Dedifferentiated amniotic fluid mesenchymal stem cell (primary cell): Measurements from ENCODE around the gene CANT1.

Experiments
- DNase-seq: peaks from one replicate; pipeline ENCODE4 v3.0.0-alpha.2; 2016; ENCODE audit errors: extremely low spot score

The CANT1 gene

DNA sequence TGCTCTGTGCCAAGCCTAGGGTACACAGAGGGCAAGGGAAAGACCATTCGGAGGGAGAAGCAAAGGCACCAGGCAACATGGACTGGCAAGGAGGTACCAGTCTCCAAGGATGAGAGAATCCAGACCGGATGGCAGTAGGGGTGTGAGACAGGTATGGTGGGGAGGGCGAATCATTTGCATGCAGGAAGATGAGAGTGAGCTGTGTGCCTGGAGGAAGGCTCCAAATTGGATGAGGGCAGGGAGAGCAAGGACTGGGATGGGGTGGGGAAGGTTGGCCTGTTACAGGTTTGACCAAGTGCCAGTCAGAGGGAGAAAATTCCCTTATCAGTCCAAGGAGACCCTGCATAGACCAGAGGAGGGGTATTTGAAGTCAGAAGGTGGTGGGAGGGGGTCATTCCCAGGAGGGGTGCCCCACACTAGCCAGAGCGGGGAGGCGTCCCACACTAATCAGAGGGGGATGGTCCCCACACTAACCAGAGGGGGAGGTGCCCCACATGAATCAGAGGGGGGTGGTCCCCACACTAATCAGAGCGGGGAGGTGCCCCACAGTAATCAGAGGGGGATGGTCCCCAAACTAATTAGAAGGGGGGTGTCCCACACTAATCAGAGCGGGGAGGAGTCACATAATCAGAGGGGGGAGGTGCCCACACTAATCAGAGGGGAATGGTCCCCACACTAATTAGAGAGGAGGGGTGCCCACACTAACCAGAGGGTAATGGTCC is 737 bp downstream of the CANT1 start:
- no peak for DNase-seq

DNA sequence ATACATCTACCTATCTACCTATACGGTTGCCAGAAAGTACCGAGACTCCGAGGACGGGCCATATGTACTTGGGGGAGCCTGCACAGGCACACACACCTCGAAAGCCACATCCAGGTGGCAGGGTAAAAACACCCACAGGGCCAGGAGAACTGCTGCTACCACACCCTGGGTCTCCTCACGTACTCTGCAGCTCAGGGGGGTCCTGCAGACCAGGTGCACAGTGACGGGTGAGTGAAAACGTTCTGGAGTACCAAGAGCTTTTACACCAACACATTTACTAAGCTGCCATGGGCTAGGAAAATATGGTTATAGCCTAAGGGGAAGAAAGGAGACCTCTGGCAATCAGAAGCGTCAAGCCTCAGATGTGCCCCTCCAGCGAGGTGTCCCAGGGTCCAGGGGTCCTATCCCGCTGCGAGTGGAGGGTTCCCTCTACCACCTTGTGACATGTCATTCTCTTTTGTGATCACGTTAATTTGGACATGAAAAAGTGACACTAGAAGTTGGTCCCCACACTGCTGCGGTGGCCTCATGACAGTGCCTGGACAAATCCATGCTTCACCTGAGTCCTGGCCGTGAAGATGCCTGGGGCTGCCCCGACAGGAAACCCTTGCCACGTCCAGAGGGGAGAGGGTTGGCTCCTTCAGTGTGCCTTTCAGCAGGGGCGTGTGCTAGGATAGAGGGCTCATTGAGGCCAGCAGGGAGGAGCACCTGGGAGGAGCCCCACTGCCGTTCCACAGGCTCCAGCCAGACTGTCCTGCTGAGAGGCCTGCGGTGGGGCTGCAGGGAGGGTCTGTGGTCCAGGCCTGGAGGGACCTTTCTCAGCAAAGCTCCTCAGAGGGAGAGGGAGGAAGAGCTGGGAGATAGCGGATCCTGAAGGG is 1.8 kb downstream of the CANT1 start:
- no peak for DNase-seq

DNA sequence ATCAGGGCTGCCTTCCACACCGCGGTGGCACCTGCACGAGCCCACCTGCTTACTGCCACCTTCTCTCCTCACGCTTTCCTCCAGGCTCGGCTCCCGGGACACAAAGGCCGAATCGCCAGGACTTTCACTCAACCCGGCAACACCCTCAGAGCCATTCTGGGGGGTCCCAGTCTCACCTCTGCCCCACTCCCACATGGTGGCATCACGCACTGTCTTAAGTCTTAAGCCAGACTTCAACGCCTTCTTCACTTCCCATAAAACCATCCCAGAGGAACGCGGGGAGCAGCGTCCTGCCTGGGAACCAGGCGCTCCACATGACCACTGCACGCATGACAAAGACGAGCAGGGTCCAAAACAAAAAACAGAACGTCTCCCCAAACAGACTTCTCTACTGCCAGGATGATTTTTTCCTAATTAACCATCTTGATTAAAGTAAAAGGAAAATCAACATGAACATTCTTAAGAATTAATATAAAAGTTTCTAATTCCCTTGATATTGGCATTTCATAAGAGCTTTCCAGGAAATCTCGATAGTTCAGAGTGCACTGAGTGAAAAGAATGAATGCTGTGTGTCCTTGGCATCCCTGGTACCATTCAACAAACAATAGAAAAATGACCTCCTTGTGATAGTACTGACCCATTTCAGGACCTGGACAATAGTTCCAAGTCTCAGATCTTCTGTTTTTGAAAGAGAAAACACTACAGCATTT is 2.6 kb downstream of the CANT1 start:
- DNase-seq = no peak

GRCh38 chr17:79006046-79006445 is 3.5 kb downstream of the CANT1 start:
- no peak for DNase-seq

DNA sequence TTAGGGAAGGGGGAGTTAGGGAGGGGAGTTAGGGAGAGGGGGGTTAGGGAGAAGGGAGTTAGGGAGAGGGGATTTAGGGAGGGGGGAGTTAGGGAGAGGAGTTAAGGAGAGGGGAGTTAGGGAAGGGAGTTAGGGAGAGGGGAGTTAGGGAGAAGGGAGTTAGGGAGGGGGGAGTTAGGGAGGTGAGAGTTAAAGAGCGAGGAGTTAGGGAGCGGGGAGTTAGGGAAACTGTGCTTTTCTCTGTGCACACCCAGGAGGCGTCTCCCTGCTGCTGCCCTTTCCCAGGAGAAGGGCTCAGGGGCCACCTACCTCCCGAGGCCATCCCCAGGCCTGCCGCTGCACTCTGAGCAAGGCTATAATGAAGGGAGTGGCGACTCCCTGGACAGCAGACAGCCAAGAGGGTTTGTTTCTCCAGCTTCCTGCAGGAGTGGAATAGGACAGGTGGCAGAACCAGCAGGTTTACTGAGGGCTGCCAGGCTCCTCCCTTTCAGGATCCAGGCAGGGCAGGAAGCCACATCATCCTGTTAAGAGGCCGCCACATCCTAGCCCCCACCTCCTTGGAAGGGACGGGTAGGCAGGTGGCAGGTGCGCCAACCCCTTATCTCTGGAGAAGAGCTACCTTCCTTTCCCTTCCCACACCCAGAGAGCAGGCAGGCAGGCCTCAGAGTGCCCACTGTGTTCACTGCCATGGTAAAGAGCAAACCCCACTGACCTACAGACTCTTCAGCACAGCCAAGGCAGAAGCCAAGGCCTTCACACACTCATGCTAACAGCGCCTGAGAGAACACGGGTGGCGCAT is 4.3 kb downstream of the CANT1 start:
- DNase-seq = no peak

GRCh38 chr17:79003661-79004411 is 5.7 kb downstream of the CANT1 start:
- DNase-seq = no peak

GRCh38 chr17:79002796-79003593 is 6.6 kb downstream of the CANT1 start:
- no peak for DNase-seq

DNA sequence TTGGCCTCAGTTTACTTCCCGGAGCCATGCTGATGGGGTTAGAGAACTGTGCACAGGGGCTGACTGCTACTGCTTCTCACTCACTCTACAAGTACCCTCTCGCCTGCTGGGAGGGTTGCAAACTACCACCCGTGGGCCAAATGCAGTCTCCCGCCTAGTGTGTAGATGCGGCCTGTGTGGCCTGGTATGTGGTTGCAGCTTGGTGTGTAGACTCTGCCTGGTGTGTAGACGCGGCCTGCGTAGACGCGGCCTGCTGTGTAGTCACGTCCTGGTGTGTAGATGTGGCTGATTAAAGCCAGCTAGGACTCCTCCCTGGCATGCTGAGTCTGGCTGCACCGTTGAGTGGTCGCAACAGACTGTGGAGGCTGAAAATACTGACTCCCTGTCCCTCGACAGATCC is 7.3 kb downstream of the CANT1 start:
- no peak for DNase-seq

DNA sequence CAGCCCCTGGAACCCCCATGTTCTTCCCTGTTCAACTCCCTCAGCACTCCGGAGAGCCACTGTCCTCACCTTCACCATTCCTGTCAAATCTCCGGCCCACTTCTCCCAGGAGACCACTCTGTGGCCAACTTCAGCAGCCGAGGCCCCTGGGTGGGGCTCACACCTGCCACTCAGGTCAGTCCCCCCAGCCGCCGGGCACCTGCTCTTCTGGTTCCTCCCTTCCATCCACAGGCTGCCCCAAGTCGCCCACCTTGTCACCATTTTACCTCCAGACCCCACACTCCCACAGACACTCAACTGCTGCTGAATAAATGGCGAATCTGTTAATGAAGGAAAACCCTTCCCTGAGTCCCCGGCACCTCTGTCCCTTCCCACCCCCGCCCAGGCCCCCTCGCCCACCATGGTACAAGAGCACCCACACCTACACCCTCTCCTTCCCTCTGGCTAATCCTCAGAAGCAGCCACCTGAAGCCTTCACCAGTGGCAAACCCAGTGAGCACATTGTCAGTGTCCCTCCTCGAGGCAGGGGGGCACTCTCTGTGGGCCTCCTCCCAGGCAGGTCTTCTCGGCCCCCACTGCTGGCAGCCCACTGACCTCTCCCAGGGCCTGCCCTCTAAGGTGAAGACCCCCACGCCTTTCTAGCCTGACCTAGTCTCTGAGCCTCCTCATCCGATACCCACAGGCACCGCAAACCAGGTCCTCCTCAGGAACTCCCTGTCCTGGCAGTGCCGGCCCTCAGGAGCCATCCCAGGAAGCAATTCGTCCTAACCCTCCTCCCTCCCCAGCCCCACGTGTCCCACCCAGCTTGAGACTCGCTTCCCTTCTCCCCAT is 8.2 kb downstream of the CANT1 start:
- DNase-seq = no peak

- no peak for DNase-seq
Measured at GRCh38 chr17:79000396-79001189, 9.0 kb downstream of the CANT1 start.

- no peak for DNase-seq
Measured at GRCh38 chr17:78999947-79000395, 9.6 kb downstream of the CANT1 start.

DNA sequence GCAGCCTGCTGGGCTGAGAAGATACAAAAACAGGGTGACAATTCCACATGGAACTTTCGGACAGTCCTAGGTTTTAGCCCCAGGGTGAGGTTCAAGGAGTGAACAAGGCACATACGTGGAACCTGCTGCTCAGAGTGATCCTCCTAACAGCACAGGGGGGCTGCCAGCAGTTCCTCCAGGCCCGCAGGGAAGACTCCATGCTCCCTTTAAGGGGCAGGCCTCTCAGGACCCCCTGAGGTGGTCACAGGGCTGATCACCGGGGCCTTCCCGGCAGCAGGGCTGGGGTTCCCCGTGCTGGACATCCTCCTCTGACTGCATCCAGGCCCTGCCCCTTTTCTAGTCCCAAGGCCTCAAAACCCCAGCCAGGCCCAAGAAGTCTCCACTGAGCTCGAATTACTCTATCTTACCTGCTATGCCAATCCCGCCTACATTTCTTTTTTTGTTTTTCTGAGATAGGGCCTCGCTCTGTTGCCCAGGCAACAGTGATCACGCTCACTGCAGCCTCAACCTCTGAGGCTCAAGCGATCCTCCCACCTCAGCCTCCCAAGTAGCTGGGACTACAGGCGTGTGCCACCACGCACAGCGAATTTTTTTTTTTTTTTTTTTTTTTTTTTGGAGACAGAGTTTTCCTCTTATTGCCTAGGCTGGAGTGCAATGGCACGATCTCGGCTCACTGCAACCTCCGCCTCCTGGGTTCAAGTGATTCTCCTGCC is 10.4 kb downstream of the CANT1 start:
- DNase-seq = no peak

GRCh38 chr17:78998311-78999055 is 11.1 kb downstream of the CANT1 start:
- DNase-seq = no peak

DNA sequence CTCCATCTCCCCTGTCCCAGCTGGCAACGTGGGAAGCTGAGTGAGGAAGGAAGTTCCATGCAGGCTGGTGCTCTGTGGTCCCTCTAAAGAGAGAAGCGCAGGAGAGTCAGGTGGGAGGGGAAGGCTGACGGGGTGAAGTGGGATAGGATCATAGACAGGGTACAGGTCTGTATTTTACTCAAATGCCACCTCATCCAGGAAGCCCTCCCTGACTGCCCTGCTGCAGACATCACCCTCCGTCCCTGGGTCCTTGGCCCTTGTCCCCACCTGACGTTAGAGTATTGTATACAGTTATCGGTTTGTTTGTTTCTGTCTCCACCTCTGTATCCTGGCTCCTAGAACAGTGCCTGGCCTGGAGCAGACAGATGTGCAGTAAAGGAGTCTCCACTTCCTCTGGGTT is 11.7 kb downstream of the CANT1 start:
- DNase-seq = no peak

- DNase-seq = no peak
Measured at GRCh38 chr17:78997231-78997741, 12.3 kb downstream of the CANT1 start.

DNA sequence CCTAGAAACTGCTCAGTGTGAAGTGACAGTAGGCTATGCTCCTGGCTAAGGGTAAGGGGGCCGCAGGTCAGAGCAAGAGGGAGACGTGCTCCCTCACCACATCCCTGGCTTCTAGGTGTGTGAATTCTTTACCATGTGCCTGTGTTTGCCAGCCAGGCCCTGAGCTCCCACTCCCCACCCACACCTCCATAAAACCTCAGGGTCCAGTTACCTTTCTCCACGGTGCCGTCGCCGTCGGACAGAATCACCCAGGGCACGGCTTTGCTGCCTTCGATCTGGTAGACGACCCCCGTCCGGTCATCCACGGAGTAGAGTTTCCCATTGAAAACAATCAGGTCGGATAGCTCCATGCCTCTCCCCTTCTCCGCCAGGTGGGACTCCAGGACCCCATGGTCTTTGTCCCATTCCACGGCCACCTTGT is 12.8 kb downstream of the CANT1 start:
- no peak for DNase-seq
